NCI-H2081 (cell line): Measurements from ENCODE around the gene IP6K3.

Source experiments
- DNase-seq, 2 experiments: peaks; one replicate each; lab custom pipeline; 2025; lab: John Stamatoyannopoulos, UW

Gene IP6K3

GRCh38 chr6:33746651-33747100 is at the start of gene IP6K3:
Gene IP6K3, minus strand, starts transcription at chr6:33746905. Its CDS starts 11,429 bp downstream, at chr6:33735476.
- DNase-seq: no peak

DNA sequence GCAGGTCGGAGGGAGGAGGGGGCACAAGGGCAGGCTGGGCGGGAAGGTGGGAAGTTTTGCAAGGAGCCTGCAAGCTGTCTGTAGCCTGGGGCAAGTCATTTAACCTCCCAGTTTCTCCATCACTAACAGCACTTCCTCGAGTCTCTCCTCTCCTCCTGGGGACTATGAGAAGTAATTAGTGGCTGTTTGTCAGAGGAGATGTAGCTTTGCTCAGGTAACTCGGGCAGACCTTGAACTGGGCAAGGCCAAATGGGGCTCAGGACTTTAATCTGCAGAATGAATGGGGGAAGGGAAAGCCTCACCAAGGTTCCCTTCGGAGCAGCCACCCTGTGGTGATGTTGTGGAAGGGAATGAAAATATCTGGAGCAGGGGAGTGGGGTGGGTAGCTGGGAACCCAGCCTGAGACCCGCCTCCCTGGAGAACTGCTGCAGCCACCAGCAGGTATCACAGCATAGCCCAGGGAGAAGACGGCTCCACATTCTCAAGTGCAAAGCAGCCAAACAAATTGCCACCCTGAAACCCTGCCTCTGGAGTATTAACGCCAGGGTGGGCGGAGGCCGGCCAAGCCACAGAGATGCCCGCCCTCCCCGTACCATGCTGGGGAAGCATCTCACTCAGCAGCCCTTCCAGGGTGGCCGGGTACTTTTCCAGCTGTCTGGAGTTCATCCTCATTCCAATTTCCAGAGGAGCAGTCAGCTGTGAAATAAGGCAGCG is 48.4 kb upstream of the IP6K3 start:
- DNase-seq: no peak

DNA sequence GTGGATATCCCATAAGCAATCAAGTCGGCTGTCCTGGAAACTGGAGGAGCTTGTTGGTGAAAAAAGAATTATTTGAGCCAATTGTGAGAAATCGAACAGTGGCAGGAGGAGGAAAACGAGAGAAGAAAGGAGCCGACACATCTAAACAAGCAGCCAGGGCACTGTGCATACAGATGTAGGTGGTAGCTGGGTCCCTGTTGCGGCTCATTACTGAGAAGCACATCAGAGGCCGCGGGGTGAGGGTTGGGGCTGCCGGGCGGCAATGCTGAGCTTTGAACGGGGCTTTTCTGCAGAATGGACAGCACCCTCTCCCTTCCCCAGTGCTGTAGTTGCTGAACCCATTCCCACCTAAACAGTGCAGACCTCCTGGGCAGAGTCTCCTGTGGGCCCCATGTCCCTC is 46.3 kb upstream of the IP6K3 start:
- no peak for DNase-seq

DNA sequence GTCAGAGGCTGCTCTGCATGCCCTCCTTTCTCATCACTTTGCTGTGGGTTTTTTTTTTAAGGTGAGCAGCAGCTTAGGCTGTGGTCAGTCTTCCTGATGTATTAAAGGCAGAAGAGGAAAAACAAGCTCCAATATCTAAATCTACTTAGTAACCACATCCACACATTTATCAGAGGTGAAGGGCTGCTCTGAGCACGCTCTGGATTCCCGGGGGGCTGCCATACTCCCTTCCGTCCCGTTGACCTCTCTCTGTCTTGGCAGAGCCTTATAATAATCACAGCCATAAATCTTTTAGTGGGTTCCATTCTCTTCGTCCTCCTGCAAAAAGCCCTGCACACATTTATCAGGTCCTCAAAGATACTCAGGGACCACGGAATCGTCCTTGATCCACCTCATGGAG is 44.9 kb upstream of the IP6K3 start:
- no peak for DNase-seq

- DNase-seq: no peak
These were observed 44.2 kb upstream of the IP6K3 start for GRCh38 chr6:33790910-33791309.

DNA sequence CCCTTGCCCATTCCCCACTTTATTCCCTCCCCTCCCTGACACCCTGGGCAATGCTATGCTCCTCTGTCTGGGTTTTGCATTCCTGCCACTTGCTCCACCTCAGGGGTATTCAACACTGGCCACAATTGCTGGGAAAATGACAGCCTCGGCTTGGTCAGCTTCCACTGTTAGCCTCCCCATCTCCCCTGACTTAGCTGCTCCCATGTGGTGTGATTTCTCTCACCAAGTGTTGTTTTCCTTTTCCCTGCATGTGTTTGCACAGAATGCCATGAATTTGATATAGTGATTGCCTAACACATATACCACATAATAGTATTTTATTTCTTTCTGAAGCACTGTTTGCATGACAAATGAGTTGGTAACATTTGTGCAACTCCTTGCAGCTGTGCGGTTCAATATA is 43.7 kb upstream of the IP6K3 start:
- no peak for DNase-seq

DNA sequence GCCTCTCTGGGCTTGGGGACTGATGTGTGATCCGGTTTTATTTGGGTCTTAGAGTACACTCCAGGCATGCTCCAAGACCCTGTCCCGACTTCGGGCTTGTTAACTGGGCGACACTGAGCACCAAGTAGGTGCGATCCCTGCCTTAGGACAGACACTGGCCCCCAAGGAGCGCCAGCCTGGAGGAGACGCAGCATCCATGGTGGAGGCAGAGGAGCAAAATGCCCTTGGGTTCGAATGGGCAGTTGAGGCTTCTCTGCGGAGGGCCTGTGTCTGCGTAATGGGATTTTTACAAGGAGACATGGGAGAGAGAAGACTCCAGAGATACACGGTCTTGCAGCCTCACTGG is 42.8 kb upstream of the IP6K3 start:
- no peak for DNase-seq

DNA sequence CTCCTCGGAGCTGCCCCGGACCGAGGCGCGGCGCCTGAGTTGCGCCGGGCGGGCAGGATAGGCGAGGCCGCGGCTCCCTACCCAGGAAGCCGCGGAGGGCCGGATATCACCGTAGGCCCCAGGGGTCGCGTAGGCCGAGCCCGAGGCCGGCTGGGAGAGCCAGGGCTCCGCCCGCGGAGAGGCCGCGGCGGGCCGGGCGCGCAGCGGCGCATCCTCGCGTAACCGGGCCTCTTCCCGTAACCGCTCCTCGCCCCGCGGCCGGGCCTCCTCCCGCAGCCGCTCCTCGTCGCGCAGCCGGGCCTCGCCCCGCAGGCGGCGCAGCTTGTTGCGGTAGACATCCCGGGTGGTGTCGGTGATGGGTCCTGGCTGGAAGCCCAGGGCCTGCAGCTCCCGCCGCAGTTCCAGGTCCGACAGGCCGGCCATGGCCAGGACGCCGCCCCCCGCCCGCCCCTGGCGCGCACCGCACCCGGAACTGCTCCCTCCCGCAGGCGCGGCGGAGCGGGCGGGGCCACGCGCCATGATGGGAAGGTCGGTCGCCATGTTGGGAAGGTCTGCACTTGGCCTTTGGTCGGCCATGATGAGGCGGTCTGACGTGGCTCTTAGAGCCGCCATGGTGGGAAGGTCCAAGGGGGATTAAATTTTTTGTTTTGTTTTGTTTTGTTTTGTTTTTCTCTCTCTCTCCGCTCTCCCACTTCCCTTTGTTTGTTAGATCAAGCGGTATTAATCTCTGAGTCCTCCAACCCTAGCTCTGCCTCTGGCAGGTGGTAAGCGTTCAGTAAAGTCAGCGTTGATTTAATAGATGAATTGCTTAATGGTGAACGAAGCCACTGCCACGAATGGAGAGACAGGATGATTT is 42.2 kb upstream of the IP6K3 start, which contains the start of gene LEMD2:
TSS of gene LEMD2 (minus strand) at position 437 of the 856 bp plus-strand sequence. CDS start at position 423, 14 bp downstream.
- DNase-seq: peak; percentile 92 to 94

GRCh38 chr6:33787954-33788693 is 41.4 kb upstream of the IP6K3 start:
- DNase-seq: peak; percentile 51 to 57

- no peak for DNase-seq
These were observed 40.7 kb upstream of the IP6K3 start for GRCh38 chr6:33787346-33787953.

DNA sequence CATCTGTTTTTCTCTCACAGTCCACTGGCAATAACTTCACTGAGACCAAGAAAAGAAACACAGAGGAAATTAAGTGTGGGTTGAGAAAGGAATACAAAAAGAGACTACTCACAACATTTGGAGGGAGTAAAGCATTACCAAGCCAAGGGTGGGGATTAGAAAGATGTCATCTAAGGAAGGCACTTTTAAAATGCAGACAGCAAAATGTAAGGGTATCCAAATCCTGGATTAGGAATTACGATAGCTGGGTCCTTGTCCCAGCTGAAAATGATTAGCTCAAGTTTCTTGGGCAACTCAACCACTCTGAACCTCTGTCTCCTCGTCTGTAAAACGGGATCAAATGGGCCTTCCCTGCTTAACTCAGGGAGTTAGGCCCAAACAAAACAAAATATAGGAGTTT is 40.0 kb upstream of the IP6K3 start:
- no peak for DNase-seq

DNA sequence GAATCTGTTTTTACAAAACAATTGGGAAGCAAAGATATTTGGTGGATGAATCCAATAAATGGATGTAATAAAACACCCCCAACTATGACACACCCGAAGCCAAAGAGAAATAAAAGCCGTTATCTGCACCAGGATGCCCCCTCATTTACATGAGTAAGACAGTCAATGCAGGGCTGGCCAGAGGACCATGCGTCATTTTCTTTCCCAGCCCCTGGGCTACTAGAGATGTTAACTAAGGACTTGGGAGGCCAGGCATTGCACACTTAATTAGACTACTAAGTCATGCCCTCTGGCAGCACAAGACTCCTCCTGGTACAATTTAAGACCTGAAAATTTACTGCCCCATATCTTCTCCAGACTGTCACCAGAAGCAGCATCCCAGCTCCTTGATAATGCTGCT is 39.1 kb upstream of the IP6K3 start:
- no peak for DNase-seq

GRCh38 chr6:33784787-33785186 is 38.1 kb upstream of the IP6K3 start:
- no peak for DNase-seq

GRCh38 chr6:33783781-33784520 is 37.2 kb upstream of the IP6K3 start:
- no peak for DNase-seq

- DNase-seq: no peak
These were observed 35.9 kb upstream of the IP6K3 start for GRCh38 chr6:33782561-33782960.

GRCh38 chr6:33781131-33781975 is 34.6 kb upstream of the IP6K3 start:
- no peak for DNase-seq

DNA sequence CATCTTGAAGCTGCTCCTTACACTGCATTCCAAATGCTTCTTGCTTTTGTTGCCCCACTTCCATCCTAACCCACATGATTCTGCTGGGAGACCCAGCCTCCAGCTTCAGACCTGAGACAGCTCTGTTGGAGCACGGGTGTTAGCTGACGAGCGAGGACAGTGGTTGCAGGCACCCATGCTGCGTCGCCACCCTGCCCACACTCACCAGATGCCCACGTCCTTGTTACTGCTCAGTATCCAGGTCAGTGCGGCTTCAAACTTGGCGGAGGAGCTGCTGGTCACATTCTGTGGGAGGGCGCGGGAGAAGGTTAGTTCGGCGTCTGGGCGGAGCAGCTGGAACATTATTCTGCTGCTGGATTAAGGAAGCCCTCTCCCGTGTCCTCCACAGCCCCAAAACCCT is 33.2 kb upstream of the IP6K3 start:
- no peak for DNase-seq

- DNase-seq: no peak
These were observed 32.6 kb upstream of the IP6K3 start for GRCh38 chr6:33779290-33779689.

DNA sequence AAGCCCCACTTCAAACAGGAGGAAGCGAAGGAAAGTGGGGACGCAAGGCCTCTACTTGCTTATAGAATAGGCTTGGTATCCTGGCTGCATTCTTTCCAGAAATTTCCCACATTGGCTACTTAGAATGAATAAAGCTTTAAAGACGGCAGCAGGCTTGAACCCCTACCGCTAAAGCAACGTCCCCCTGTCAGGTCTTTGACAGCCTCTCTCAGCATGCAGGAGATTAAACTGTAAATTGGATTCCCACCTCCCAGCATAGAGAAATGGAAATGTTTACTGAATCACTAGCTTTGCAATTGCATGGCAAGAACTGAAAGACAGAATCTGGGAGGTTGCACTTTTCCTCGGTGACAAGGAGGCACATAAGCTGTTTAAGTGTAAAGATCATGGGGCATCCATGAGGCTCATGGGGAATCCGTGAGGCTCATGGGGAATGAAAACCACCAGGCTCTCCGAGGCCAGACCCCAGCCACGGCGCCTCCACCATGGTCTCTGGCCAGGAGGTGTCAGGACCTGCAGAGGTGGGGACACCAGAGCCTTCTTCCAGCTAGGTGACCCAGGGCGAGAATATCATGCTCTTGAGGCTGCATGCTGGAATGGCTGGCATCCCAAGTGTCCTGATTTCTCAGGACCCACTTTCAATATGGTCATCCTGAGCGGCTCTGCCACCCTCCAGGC is 31.9 kb upstream of the IP6K3 start:
- no peak for DNase-seq
